Tibial nerve (tissue), 3 donors: ENCODE data around the gene DNTT.

ENCODE experiments used
- POLR2A ChIP-seq, 2 donors: fragments of 450-650 bp; IDR thresholded peaks; one replicate each; pipeline ENCODE4 v1.6.1; 2017; ENCODE audit warnings: antibody characterized with exemption in 2 of 2, mild to moderate bottlenecking in 2 of 2, moderate library complexity in 2 of 2
- TF ChIP-seq, protein P1 (sequence below), 5 experiments: fragments of 200-600 bp in 3 of 5; fragments of 450-650 bp in 2 of 5; sonication (generic) in 3 of 5; IDR thresholded peaks; one replicate each; pipeline ENCODE4 v1.5.1; 2016 to 2019; ENCODE audit warnings: antibody characterized with exemption in 5 of 5, mild to moderate bottlenecking in 3 of 5, moderate library complexity in 2 of 5

DNA sequence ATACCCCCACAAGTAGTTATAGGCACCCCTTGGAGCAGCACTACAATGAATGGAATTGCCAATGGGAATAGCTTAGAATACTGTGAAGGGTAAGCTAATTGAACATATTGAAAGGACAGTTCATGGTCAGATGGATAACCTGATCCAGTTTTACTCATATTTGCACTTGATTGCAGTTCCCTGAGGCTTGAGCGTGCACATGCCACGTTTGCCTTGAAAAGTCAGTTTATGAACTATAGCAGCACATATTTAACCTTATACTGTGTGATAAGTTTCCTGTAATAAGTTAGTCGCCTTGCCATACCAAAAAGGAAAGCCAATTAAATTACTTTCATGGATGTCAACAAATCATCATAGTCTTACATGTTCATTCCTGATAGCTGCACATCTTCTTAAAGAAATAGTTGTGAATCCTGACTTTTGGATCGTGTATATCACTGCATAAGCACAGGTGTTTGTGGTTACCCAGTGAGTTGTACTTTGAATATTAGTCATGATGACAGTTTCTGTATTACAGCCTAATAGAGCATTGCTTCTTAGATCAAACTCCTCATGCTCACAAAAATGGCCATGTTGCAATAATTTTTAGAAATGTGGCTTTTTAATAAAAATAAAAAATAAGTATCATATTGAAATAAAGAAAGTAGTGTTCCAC lies 21.6 kb downstream of the DNTT start:
- TF ChIP-seq, protein P1, sequence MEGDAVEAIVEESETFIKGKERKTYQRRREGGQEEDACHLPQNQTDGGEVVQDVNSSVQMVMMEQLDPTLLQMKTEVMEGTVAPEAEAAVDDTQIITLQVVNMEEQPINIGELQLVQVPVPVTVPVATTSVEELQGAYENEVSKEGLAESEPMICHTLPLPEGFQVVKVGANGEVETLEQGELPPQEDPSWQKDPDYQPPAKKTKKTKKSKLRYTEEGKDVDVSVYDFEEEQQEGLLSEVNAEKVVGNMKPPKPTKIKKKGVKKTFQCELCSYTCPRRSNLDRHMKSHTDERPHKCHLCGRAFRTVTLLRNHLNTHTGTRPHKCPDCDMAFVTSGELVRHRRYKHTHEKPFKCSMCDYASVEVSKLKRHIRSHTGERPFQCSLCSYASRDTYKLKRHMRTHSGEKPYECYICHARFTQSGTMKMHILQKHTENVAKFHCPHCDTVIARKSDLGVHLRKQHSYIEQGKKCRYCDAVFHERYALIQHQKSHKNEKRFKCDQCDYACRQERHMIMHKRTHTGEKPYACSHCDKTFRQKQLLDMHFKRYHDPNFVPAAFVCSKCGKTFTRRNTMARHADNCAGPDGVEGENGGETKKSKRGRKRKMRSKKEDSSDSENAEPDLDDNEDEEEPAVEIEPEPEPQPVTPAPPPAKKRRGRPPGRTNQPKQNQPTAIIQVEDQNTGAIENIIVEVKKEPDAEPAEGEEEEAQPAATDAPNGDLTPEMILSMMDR (IDR thresholded peaks at IDR 0.05) = no peak
- TF ChIP-seq POLR2A (IDR thresholded peaks at IDR 0.05) = no peak
